Stimulated activated CD4-positive, alpha-beta T cell treated with anti-CD3 and anti-CD28 coated beads, Interleukin-15, amount 100 ng/mL, for 24 hours (primary cell): Measurements from ENCODE around the gene NEUROG1.

ENCODE experiments used
- DNase-seq: peaks from one replicate; pipeline ENCODE4 v3.0.0-alpha.2; 2020

The NEUROG1 gene

GRCh38 chr5:135535820-135536801 lies at the start of gene NEUROG1:
NEUROG1 (minus strand) TSS chr5:135535964; CDS start chr5:135535690, 274 bp downstream.
- DNase-seq = peak; percentile 22

- no peak for DNase-seq
These were observed 49.2 kb upstream of the NEUROG1 start for GRCh38 chr5:135584918-135585317.

- DNase-seq = no peak
These were observed 48.5 kb upstream of the NEUROG1 start for GRCh38 chr5:135584276-135584675.

- no peak for DNase-seq
These were observed 46.5 kb upstream of the NEUROG1 start for GRCh38 chr5:135582099-135582781.

- DNase-seq = peak; percentile 56
These were observed 43.0 kb upstream of the NEUROG1 start, which contains the start of gene CXCL14 for GRCh38 chr5:135578685-135579341. CXCL14 (minus strand) TSS chr5:135578991; CDS start chr5:135578778, 213 bp downstream.

GRCh38 chr5:135578305-135578684 lies 42.5 kb upstream of the NEUROG1 start:
- no peak for DNase-seq

GRCh38 chr5:135577421-135577820 lies 41.7 kb upstream of the NEUROG1 start:
- no peak for DNase-seq

GRCh38 chr5:135576075-135576599 lies 40.4 kb upstream of the NEUROG1 start:
- no peak for DNase-seq

- no peak for DNase-seq
These were observed 38.7 kb upstream of the NEUROG1 start for GRCh38 chr5:135574493-135574892.

- no peak for DNase-seq
These were observed 36.1 kb upstream of the NEUROG1 start for GRCh38 chr5:135571902-135572301.

- DNase-seq = no peak
These were observed 35.4 kb upstream of the NEUROG1 start for GRCh38 chr5:135571066-135571609.

- DNase-seq = no peak
These were observed 34.6 kb upstream of the NEUROG1 start for GRCh38 chr5:135570453-135570764.

- peak; percentile 18 for DNase-seq
These were observed 34.1 kb upstream of the NEUROG1 start for GRCh38 chr5:135569755-135570452.

- no peak for DNase-seq
These were observed 33.2 kb upstream of the NEUROG1 start for GRCh38 chr5:135568923-135569360.

GRCh38 chr5:135568246-135568645 lies 32.5 kb upstream of the NEUROG1 start:
- no peak for DNase-seq

GRCh38 chr5:135567661-135568060 lies 31.9 kb upstream of the NEUROG1 start:
- DNase-seq = no peak

GRCh38 chr5:135566422-135567400 lies 30.9 kb upstream of the NEUROG1 start:
- no peak for DNase-seq

GRCh38 chr5:135565725-135566421 lies 30.1 kb upstream of the NEUROG1 start:
- peak; percentile 84 for DNase-seq

GRCh38 chr5:135565266-135565665 lies 29.5 kb upstream of the NEUROG1 start:
- no peak for DNase-seq

- DNase-seq = no peak
These were observed 28.6 kb upstream of the NEUROG1 start for GRCh38 chr5:135564331-135564730.
